ENCODE data around the gene CD14. TPM values are rescaled to one million over a fixed set of nuclear protein-coding genes. Genes with fewer than 3 reads are reported as not detected.
"Not testable (repeated sequence)": the region's sequence is repeated elsewhere in the genome, so short reads cannot be mapped to it uniquely, and the experiment has no call there.

The CD14 gene
- total and polyA plus RNA-seq, 2 donors = 57.6 to 60.6 TPM

- Histone ChIP-seq H3K4me3 (ENCODE audit: low read depth, low read length) (peak overlapping the region; percentile 81), H3K27ac (ENCODE audit: low read depth) (peak overlapping the region; percentile 49), H3K36me3 (ENCODE audit: insufficient read depth) (peaks cover 3% of the 10 kb centered on the region), H3K4me1 (ENCODE audit: insufficient read depth) (no peaks in the 10 kb centered on the region)
- WGBS = under 1% methylated on average over 27 of the region's 27 CpGs
- no peak for DNase-seq (ENCODE audit: extremely low spot score)
Observed at GRCh38 chr5:140647042-140647419, 14.1 kb upstream of the CD14 start.

GRCh38 chr5:140642718-140643117 lies 9.7 kb upstream of the CD14 start:
- no peak overlapping the region for H3K27ac ChIP-seq (ENCODE audit: low read depth)
- DNase-seq (ENCODE audit: extremely low spot score) = no peak
- no peaks in the 10 kb centered on the region for H3K4me1 ChIP-seq (ENCODE audit: insufficient read depth)
- no peak overlapping the region for H3K4me3 ChIP-seq (ENCODE audit: low read depth, low read length)
- WGBS = 62% methylated on average over 3 of the region's 3 CpGs
- H3K36me3 ChIP-seq (ENCODE audit: insufficient read depth) = no peaks in the 10 kb centered on the region

- Histone ChIP-seq H3K4me1 (ENCODE audit: insufficient read depth) (no peaks in the 10 kb centered on the region), H3K4me3 (ENCODE audit: low read depth, low read length) (no peak overlapping the region), H3K27ac (ENCODE audit: low read depth) (no peak overlapping the region), H3K36me3 (ENCODE audit: insufficient read depth) (no peaks in the 10 kb centered on the region)
- no peak for DNase-seq (ENCODE audit: extremely low spot score)
- 94% methylated on average over 8 of the region's 8 CpGs for WGBS
Observed at GRCh38 chr5:140641716-140642115, 8.7 kb upstream of the CD14 start.

- WGBS = under 1% methylated on average over 63 of the region's 63 CpGs
- no peaks in the 10 kb centered on the region for H3K4me1 ChIP-seq (ENCODE audit: insufficient read depth)
- H3K4me3 ChIP-seq (ENCODE audit: low read depth, low read length) = peak within 1 kb of the TSS; percentile 66
- H3K27ac ChIP-seq (ENCODE audit: low read depth) = peak within 1 kb of the TSS; percentile 83
- no peaks in the 10 kb centered on the region for H3K36me3 ChIP-seq (ENCODE audit: insufficient read depth)
- peak; percentile 77 for DNase-seq (ENCODE audit: extremely low spot score)
Observed at GRCh38 chr5:140639148-140639981, 6.4 kb upstream of the CD14 start, which contains the start of gene TMCO6. TMCO6 (plus strand) TSS chr5:140639451; CDS start chr5:140639528, 77 bp downstream.

GRCh38 chr5:140638898-140639147 lies 5.8 kb upstream of the CD14 start:
- peak overlapping the region; percentile 26 for H3K27ac ChIP-seq (ENCODE audit: low read depth)
- not testable (repeated sequence) for H3K4me1 ChIP-seq (ENCODE audit: insufficient read depth); H3K36me3 ChIP-seq (ENCODE audit: insufficient read depth); H3K4me3 ChIP-seq (ENCODE audit: low read depth, low read length); DNase-seq (ENCODE audit: extremely low spot score)
- 28% methylated on average over 9 of the region's 9 CpGs for WGBS

GRCh38 chr5:140637371-140638100 lies 4.6 kb upstream of the CD14 start:
- Histone ChIP-seq H3K36me3 (ENCODE audit: insufficient read depth) (no peaks in the 10 kb centered on the region), H3K4me3 (ENCODE audit: low read depth, low read length) (no peak overlapping the region), H3K27ac (ENCODE audit: low read depth) (no peak overlapping the region), H3K4me1 (ENCODE audit: insufficient read depth) (no peaks in the 10 kb centered on the region)
- no peak for DNase-seq (ENCODE audit: extremely low spot score)
- WGBS = 74% methylated on average over 10 of the region's 10 CpGs

- H3K4me3 ChIP-seq (ENCODE audit: low read depth, low read length) = no peak overlapping the region
- H3K4me1 ChIP-seq (ENCODE audit: insufficient read depth) = no peaks in the 10 kb centered on the region
- 91% methylated on average over 8 of the region's 8 CpGs for WGBS
- H3K36me3 ChIP-seq (ENCODE audit: insufficient read depth) = no peaks in the 10 kb centered on the region
- H3K27ac ChIP-seq (ENCODE audit: low read depth) = no peak overlapping the region
- DNase-seq (ENCODE audit: extremely low spot score) = no peak
Observed at GRCh38 chr5:140635291-140636257, 2.6 kb upstream of the CD14 start.

GRCh38 chr5:140634103-140634502 lies 1.1 kb upstream of the CD14 start:
- Histone ChIP-seq H3K4me3 (ENCODE audit: low read depth, low read length) (no peak overlapping the region), H3K27ac (ENCODE audit: low read depth) (no peak overlapping the region), H3K36me3 (ENCODE audit: insufficient read depth) (no peaks in the 10 kb centered on the region), H3K4me1 (ENCODE audit: insufficient read depth) (no peaks in the 10 kb centered on the region)
- no peak for DNase-seq (ENCODE audit: extremely low spot score)
- WGBS = 83% methylated on average over 3 of the region's 3 CpGs

GRCh38 chr5:140633501-140633900 lies 526 bp upstream of the CD14 start:
- Histone ChIP-seq H3K36me3 (ENCODE audit: insufficient read depth) (no peaks in the 10 kb centered on the region), H3K4me3 (ENCODE audit: low read depth, low read length) (no peak overlapping the region), H3K4me1 (ENCODE audit: insufficient read depth) (no peaks in the 10 kb centered on the region), H3K27ac (ENCODE audit: low read depth) (no peak overlapping the region)
- DNase-seq (ENCODE audit: extremely low spot score) = no peak
- WGBS = 81% methylated on average over 2 of the region's 2 CpGs

GRCh38 chr5:140632366-140633020 lies 482 bp downstream of the CD14 start:
- peak overlapping the region; percentile 3 for H3K27ac ChIP-seq (ENCODE audit: low read depth)
- H3K36me3 ChIP-seq (ENCODE audit: insufficient read depth) = no peaks in the 10 kb centered on the region
- no peak for DNase-seq (ENCODE audit: extremely low spot score)
- peak overlapping the region; percentile 27 for H3K4me3 ChIP-seq (ENCODE audit: low read depth, low read length)
- H3K4me1 ChIP-seq (ENCODE audit: insufficient read depth) = no peaks in the 10 kb centered on the region
- 1% methylated on average over 51 of the region's 51 CpGs for WGBS

- no peak for DNase-seq (ENCODE audit: extremely low spot score)
- no peak overlapping the region for H3K27ac ChIP-seq (ENCODE audit: low read depth)
- H3K4me1 ChIP-seq (ENCODE audit: insufficient read depth) = no peaks in the 10 kb centered on the region
- H3K36me3 ChIP-seq (ENCODE audit: insufficient read depth) = no peaks in the 10 kb centered on the region
- H3K4me3 ChIP-seq (ENCODE audit: low read depth, low read length) = peak overlapping the region; percentile 27
- WGBS = 12% methylated on average over 36 of the region's 36 CpGs
Observed at GRCh38 chr5:140631831-140632365, 1.1 kb downstream of the CD14 start.

GRCh38 chr5:140631036-140631417 lies 1.9 kb downstream of the CD14 start:
- H3K4me1 ChIP-seq (ENCODE audit: insufficient read depth) = no peaks in the 10 kb centered on the region
- DNase-seq (ENCODE audit: extremely low spot score) = no peak
- no peaks in the 10 kb centered on the region for H3K36me3 ChIP-seq (ENCODE audit: insufficient read depth)
- H3K27ac ChIP-seq (ENCODE audit: low read depth) = no peak overlapping the region
- no peak overlapping the region for H3K4me3 ChIP-seq (ENCODE audit: low read depth, low read length)
- WGBS = 91% methylated on average over 4 of the region's 4 CpGs

Data from urinary bladder (tissue), 4 donors.